GM21825 (cell line): ENCODE data around the gene RNF111.

Experiments used
- ATAC-seq: cut with Tn5 transposase; IDR thresholded peaks from one replicate; pipeline ENCODE4 v1.9.1; 2021; ENCODE audit warnings: mild to moderate bottlenecking, moderate library complexity; ENCODE audit not compliant: unreplicated experiment

RNF111 gene

DNA sequence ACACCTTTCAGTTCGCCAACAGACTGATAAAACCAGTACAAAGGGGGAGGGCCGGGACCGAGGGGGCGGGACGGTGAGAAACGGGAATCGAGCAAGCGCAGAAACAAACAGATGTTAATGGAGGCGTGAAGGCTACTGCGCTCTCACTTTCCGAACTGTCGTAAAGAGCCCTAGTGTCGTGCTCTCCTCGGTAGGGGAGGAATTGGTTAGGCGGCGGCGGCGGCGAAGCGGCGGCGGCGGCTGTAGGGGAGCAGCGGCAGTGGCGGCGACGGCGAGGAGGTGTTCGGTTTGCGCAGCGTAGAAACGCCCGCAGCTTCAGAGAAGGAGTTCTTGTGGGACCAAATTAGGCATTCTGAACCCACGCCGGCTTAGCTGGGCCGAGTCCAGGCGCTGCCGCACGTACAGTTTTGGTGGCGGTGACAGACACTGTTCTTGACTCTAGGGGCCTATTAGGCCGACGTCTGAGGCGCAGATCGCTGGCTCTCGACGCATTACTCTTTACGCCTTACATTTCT, at the start of gene RNF111:
Gene RNF111, plus strand, starts transcription at position 173 of the 515 bp plus-strand sequence. CDS start 43,160 bp downstream, outside the sequence.
- ATAC-seq, result peak; percentile 70

DNA sequence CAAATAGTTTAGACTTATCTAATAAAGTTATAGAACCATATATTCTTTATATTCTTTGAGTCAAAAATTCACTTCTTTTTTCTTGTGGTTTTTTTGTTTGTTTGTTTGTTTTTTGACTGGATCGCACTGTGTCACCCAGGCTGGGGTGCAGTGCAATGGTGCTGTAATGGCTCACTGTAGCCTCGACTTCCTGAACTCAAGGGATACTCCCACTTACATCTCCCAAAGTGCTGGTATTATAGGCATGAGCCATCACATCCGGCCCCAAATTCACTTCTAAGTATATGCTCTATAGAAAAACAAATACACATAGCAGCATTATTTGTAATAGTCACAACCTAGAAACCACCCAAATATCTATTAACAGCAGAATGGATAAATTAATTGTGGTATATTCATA, 40.3 kb upstream of the RNF111 start:
- ATAC-seq, result no peak

- ATAC-seq, result no peak
Measured at GRCh38 chr15:58951388-58952007, 36.0 kb upstream of the RNF111 start.

DNA sequence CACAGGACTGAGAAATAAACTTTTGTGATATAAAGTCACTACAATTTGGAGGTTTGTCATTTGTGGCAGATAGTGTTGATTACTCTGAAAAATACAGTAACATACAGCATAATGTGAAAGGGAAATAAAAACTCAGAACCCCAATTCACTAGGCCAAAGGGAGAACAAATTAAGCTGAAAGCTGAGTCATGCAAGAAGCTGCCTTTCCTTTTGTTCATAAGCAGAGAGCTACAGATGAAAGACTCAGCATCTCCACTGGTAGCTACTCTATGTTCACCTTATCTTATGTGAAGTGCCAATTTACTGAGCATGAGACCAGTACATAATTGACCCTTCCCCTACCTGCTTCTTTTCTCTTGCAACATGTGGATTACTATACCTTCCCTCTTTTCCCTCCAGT, 34.7 kb upstream of the RNF111 start:
- no peak for ATAC-seq

DNA sequence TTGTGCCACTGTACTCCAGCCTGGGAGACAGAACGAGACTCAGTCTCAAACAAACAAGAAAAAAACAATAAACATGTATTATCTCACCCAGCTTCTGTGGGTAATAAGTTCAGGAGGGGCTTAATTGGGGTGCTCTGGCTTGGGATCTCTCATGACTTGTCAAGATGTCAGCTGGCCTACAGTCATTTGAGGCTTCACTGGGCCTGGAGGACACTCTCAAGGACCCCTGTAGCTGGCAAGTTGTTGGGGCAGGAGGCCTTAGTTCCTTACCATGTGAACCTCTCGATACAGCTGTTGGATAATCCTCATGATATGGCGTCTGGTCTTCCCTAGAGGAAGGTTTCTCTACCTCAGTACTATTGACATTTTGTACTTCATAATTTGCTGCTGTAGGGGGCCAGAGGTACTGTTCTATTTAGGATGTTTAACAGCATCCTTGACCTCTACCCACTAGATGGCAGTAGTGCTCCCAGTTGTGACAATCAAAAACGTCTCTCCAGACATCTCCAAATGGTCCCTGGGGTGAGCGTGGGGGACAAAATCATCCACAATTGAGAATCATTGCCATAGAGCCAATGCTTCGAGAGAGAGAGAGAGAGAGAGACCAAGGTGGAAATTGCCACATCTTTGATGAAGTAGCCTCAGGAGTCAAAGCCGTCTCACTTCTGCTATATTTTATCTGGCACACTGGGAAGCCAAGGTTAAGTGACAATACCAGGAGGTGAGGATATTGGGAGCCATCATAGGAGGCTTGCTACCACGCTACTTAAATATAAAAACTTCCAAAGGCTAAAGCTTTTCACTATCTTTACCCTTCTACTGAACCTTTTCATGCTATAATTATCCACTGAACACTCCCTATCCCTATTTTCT, 30.1 kb upstream of the RNF111 start:
- ATAC-seq, result peak; percentile 83

GRCh38 chr15:58958811-58959210, 28.7 kb upstream of the RNF111 start:
- no peak for ATAC-seq

GRCh38 chr15:58962136-58962535, 25.3 kb upstream of the RNF111 start:
- no peak for ATAC-seq

GRCh38 chr15:58962662-58963565, 24.5 kb upstream of the RNF111 start:
- ATAC-seq, result no peak

DNA sequence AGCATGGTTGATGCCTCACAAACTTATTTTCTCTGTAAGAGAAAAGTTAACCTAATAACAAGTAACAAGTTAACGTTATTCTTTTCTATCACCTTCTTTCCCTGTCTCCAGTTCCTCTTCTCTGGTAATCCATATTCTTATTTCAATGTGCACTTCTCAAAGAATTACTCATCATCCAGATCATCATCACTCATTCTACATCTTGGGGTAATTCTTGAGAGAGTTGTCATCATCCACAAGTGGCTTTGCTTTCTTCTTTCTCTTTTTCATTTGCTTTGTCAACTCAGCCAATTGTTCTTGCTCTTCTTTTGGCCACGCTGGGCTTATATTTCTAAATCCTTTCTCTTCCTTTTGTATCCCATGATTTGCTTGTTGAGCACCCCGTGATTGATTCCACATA, 20.8 kb upstream of the RNF111 start:
- no peak for ATAC-seq

- no peak for ATAC-seq
Measured at GRCh38 chr15:58967479-58967878, 20.0 kb upstream of the RNF111 start.

GRCh38 chr15:58977887-58978286, 9.6 kb upstream of the RNF111 start:
- ATAC-seq, result no peak

DNA sequence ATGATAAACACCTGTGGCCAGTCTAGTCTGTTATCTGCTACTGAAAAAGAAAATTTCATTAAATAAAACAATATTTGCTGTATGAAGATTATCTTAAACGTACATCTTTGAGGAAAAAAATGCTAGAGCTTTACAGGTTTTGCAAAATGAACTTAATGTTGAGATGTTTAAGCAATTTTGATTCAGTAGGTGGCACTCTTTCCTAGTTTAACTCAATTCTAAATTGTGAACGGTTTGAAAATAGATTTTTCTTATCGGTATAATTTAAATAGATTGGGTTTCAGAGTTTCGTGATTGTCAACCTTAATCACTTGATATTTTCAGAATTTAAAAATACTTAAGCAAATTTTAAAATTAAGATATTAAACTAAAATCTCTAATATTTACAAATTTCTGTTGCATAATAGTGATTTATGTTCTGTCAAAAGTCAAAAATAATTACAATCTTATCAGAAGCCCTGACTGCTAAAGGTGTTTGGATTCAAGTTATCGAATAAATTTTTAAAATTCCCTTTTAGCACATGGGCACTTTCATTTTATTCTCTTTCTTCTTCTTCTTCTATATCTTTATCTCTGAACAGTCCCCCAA, 7.0 kb upstream of the RNF111 start:
- ATAC-seq, result no peak

DNA sequence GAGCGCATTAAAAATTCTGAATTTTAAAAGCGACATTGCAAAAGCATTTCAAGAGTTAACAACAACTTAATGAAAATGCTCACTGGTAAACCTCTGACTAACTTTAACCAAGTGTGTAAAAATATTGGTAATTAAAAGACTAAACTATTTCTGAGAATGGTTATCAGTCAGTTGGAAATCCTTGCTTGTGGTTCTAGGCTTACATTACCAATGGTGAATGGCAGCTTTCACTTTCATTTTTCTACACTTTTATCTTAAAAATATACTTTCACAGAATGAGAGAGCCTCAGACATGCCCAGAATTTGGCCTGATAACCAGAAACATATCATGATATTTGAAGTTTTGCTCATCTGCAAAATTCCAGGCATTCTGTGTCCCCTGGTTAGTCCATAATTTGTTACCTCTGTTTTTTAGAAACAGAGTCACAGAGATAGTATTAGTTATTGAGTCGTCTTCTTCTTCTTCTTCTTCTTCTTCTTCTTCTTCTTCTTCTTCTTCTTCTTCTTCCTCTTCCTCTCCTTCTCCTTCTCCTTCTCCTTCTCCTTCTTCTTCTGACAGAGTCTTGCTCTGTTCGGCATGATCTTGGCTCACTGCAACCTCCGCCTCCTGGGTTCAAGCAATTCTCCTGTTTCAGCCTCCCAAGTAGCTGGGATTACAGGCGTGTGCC, 5.5 kb upstream of the RNF111 start:
- no peak for ATAC-seq

- ATAC-seq, result no peak
Measured at GRCh38 chr15:58983261-58983660, 4.2 kb upstream of the RNF111 start.

DNA sequence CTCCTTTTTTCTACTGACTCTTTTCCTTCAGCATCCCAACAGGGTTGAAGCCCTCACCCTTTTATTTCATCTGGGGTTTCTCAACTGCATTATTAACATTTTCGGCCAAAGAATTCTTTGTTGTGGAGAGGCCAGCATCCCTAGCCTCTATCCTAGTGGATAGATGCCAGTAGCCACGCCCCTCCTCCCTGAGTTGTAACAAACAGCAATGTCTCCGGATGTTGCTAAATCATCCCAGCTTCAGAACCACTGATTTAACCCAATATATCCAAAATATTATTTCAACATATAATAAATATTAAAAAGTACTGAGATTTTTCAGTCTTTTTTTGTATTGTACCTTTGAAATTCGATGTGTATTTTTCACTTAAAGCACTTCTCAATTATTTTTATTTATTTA, 2.0 kb upstream of the RNF111 start:
- no peak for ATAC-seq

DNA sequence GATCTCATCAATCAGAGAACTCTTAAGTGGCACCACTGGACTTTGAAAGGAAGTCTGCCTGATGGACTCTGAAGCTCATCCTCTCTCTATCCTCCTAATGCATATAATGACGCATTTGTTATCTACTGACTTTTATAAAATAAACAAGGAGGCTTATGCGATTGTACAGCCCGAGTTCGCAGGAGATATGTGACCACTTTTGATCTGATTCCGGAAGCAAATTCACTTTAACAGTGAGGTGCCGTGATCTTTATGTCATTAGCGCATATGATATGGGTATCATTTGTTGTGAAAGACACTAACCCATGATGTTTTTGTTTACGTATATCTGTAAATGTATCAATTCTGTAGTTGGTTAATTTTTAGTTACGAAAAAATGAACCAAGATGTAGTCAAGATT, 427 bp upstream of the RNF111 start:
- peak; percentile 3 for ATAC-seq

- ATAC-seq, result peak; percentile 43
Measured at GRCh38 chr15:58988006-58988785, 733 bp downstream of the RNF111 start.

DNA sequence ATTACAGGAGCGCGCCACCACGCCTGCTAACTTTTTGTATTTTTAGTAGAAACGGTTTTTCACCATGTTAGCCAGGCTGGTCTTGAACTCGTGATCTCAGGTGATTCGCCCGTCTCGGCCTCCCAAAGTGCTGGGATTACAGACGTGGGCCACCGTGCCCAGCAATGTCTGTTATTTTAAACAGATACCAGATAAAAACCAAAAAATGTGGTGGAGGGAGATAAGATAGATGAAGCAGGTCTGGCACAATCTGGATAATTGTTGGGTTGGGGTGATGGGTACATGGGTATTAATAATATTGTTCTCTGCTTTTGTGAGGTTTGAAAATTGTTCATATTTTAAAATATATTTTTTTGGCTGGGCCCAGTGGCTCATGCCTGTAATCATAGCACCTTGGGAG, 4.7 kb downstream of the RNF111 start:
- ATAC-seq, result no peak

GRCh38 chr15:58994906-58995453, 7.5 kb downstream of the RNF111 start:
- ATAC-seq, result no peak
